Activated CD8-positive, alpha-beta T cell treated with anti-CD3 and anti-CD28 coated beads for 36 hours (primary cell): ENCODE data around the gene MRPL36. TPM values are rescaled to one million over a fixed set of nuclear protein-coding genes. Genes with fewer than 3 reads are reported as not detected.

Experiments used
- ATAC-seq: fragments of 200-7000 bp; cut with Tn5 transposase; one replicate; pipeline ENCODE4 v1.10.0; 2021; ENCODE audit warnings: mild to moderate bottlenecking, moderate library complexity
- CTCF ChIA-PET: fragments of 350-600 bp; sonication (Branson Sonifier 250); formaldehyde crosslinking; loops from one replicate; lab custom pipeline; 2021; ENCODE audit warnings: antibody characterized with exemption; lab: Charles Lee
- POLR2A ChIA-PET: fragments of 350-600 bp; sonication (Branson Sonifier 250); formaldehyde crosslinking; loops from one replicate; lab custom pipeline; 2021; ENCODE audit warnings: antibody characterized with exemption; lab: Charles Lee
- DNase-seq: peaks from one replicate; pipeline ENCODE4 v3.0.0-alpha.2; 2020
- H3K27ac Mint-ChIP-seq: one replicate; pipeline ENCODE4 v1.8.0; 2021; ENCODE audit warnings: mild to moderate bottlenecking, mixed read lengths
- H3K27me3 Mint-ChIP-seq: one replicate; pipeline ENCODE4 v1.8.0; 2021; ENCODE audit warnings: mixed read lengths
- H3K36me3 Mint-ChIP-seq: one replicate; pipeline ENCODE4 v1.8.0; 2021; ENCODE audit warnings: low read depth, mixed read lengths
- H3K4me1 Mint-ChIP-seq: one replicate; pipeline ENCODE4 v1.8.0; 2021; ENCODE audit warnings: low read depth, mixed read lengths
- H3K4me3 Mint-ChIP-seq: one replicate; pipeline ENCODE4 v1.8.0; 2021; ENCODE audit warnings: mild to moderate bottlenecking, moderate library complexity, mixed read lengths
- H3K9me3 Mint-ChIP-seq: one replicate; pipeline ENCODE4 v1.8.0; 2021; ENCODE audit warnings: mixed read lengths
- intact Hi-C: fragments of 100-400 bp; cut with micrococcal nuclease; formaldehyde crosslinking; loops from one replicate; pipeline ENCODE4 v1.10.0; 2022
- total RNA-seq, 2 experiments: library from RNA; stranded (reverse); gene quantifications; one replicate each; pipeline ENCODE4 v1.2.3, GENCODE V29; 2021
- TF ChIP-seq, protein P1 (sequence below): fragments of 200-600 bp; IDR thresholded peaks from one replicate; pipeline ENCODE4 v1.8.0; 2022; ENCODE audit warnings: antibody characterized with exemption, mild to moderate bottlenecking

MRPL36 gene
- total RNA-seq, 2 experiments from 2014 or later = 80.1 to 87.2 TPM

DNA sequence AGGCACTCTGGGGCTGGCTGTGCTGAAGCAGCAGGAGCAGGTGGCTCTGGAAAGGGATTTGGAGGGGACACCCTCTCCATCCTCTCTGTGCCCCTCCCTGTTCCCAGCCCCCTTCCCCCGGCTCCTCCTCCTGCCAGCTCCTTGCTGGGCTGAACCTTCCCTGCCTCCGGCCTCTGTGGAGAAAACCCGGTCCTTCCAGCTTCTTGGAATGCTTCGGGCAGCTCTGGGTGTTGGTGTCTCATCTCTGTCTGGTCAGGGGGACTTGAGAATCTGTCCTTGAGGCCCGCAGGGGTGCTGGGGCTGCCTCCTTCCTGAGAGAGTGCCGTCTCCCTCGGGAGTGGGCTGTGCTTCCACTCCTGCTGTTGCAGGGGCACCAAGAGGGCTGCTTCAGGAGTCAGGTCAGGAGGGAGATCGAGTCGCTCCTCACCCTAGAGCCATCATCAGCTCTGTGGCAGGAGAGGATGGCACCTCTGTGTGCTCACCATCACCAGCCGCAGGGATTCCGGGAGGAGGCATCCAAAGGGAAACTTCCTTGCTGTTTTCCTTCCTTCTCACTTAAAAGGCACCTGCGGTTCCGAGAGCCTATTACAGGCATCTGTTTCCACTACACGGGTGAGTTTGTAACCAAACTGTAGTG, 32.2 kb upstream of the MRPL36 start:
- peaks cover 2% of the 10 kb centered on the region for H3K27me3 Mint-ChIP-seq
- H3K27ac Mint-ChIP-seq = no peak overlapping the region
- ATAC-seq (no peak), DNase-seq (no peak)
- ChIA-PET POLR2A (no interaction called here), CTCF (no interaction called here)
- intact Hi-C loops = no loop called here
- H3K36me3 Mint-ChIP-seq = no peaks in the 10 kb centered on the region
- no peak overlapping the region for H3K4me3 Mint-ChIP-seq
- TF ChIP-seq, protein P1, sequence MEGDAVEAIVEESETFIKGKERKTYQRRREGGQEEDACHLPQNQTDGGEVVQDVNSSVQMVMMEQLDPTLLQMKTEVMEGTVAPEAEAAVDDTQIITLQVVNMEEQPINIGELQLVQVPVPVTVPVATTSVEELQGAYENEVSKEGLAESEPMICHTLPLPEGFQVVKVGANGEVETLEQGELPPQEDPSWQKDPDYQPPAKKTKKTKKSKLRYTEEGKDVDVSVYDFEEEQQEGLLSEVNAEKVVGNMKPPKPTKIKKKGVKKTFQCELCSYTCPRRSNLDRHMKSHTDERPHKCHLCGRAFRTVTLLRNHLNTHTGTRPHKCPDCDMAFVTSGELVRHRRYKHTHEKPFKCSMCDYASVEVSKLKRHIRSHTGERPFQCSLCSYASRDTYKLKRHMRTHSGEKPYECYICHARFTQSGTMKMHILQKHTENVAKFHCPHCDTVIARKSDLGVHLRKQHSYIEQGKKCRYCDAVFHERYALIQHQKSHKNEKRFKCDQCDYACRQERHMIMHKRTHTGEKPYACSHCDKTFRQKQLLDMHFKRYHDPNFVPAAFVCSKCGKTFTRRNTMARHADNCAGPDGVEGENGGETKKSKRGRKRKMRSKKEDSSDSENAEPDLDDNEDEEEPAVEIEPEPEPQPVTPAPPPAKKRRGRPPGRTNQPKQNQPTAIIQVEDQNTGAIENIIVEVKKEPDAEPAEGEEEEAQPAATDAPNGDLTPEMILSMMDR = no peak
- H3K9me3 Mint-ChIP-seq = no peaks in the 10 kb centered on the region
- no peaks in the 10 kb centered on the region for H3K4me1 Mint-ChIP-seq

- POLR2A ChIA-PET = no interaction called here
- no peak overlapping the region for H3K4me3 Mint-ChIP-seq
- TF ChIP-seq, protein P1 = no peak
- peaks cover 2% of the 10 kb centered on the region for H3K27me3 Mint-ChIP-seq
- H3K4me1 Mint-ChIP-seq = no peaks in the 10 kb centered on the region
- intact Hi-C loops = no loop called here
- no peak for ATAC-seq
- no peak overlapping the region for H3K27ac Mint-ChIP-seq
- no peaks in the 10 kb centered on the region for H3K9me3 Mint-ChIP-seq
- DNase-seq = no peak
- CTCF ChIA-PET = no interaction called here
- no peaks in the 10 kb centered on the region for H3K36me3 Mint-ChIP-seq
Measured at GRCh38 chr5:1831257-1831656, 31.6 kb upstream of the MRPL36 start.

DNA sequence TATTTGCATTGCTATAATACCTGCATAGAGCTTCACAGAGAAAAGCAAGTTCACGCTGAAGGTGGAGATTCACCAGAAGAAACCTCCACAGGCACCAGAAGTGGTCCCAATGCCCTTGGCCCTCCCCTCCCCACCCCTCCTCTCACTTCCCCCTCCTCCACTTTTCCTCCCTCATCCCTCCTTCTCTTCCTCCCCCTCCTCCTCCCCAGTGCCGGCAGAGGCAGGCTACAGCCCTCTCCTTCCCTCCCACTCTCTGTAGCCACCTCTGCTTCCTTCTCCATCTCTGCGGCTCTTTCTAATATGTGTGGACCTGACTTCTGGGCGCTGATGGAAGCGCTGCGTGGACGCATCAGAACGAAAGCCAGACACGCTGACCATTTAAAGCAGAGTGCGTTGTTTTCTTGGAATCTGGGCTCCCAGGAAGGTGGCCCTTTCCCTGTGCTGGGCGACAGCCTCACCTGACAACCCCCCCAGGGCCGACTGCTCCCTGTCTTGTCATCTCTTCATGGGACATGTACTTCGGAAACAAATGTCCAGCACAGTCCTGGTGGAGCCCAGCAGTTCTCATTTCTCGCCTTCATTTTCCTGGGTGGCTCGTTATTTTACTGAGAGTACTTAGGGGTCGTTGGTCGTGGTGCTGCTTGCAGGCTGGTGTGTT, 31.1 kb upstream of the MRPL36 start:
- ATAC-seq (no peak), DNase-seq (no peak)
- TF ChIP-seq, protein P1 = no peak
- CTCF ChIA-PET = no interaction called here
- intact Hi-C loops = no loop called here
- Mint-ChIP-seq H3K36me3 (no peaks in the 10 kb centered on the region), H3K4me1 (no peaks in the 10 kb centered on the region), H3K9me3 (no peaks in the 10 kb centered on the region), H3K4me3 (no peak overlapping the region), H3K27ac (no peak overlapping the region), H3K27me3 (peaks cover 2% of the 10 kb centered on the region)
- POLR2A ChIA-PET = no interaction called here

DNA sequence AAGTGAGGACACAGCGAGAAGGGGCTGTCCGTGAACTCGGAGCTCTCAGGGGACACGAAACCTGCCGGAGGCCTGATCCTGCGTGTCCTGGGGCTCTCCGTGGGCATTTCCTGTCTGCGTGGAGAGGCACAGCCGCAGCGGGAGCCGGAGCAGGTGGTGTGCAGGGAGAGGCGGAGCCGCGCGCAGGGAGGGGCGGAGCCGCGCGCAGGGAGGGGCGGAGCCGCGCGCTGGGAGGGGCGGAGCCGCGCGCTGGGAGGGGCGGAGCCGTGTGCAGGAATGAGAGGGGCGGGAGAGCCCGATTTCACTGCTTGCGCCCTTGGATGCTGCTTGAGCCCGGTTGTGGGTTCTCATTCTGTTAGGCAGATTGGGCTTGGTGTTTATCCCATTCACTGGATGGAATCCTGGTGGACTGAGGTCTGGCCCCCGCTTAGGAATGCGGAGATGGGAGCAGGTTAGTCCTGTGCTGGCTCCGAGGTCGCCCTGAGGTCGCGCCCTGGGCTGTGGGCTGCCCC, 28.3 kb upstream of the MRPL36 start:
- TF ChIP-seq, protein P1 = no peak
- ATAC-seq (peak; percentile 71), DNase-seq (no peak)
- Mint-ChIP-seq H3K27ac (no peak overlapping the region), H3K4me3 (no peak overlapping the region), H3K27me3 (peaks cover 2% of the 10 kb centered on the region), H3K36me3 (peaks cover 2% of the 10 kb centered on the region), H3K9me3 (no peaks in the 10 kb centered on the region), H3K4me1 (no peaks in the 10 kb centered on the region)
- ChIA-PET POLR2A (no interaction called here), CTCF (interaction anchor here (1.0 kb wide), 1 partner anchor 89 kb away, joined by 3 read pairs; no protein-coding TSS in a partner anchor)
- intact Hi-C loops = no loop called here
